AG10803 (cell line): ENCODE data around the gene HINT1.

Experiments
- DNase-seq: peaks from one replicate; pipeline ENCODE4 v3.0.0; 2010; ENCODE audit warnings: low read depth
- H3K4me3 ChIP-seq: 2 replicates; pipeline ENCODE4 v1.5.1; 2011; ENCODE audit warnings: mild to moderate bottlenecking, low read length, control low read depth
- CTCF ChIP-seq: conservative IDR thresholded peaks from 2 replicates; pipeline ENCODE4 v1.5.1; 2011; ENCODE audit warnings: mild to moderate bottlenecking, low read length, control low read depth, inconsistent platforms

Gene HINT1

DNA sequence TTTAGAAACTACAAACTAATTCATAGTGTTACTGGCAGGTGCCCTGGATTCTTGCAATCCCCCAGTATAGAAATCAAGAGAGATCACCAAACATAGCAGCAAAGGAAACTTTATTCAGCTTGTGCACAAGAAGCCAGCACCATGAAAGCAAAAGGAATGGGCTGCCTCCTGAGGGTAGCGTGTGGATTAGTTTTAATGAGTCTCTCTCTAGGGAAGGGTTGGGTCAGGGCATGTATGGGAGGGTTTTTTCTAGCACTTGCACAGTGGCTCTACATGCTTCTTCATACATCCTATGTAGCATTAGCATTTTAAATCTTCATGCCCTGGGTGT is 44.1 kb upstream of the HINT1 start:
- no peak overlapping the region for H3K4me3 ChIP-seq
- TF ChIP-seq CTCF, result no peak
- DNase-seq, result no peak

DNA sequence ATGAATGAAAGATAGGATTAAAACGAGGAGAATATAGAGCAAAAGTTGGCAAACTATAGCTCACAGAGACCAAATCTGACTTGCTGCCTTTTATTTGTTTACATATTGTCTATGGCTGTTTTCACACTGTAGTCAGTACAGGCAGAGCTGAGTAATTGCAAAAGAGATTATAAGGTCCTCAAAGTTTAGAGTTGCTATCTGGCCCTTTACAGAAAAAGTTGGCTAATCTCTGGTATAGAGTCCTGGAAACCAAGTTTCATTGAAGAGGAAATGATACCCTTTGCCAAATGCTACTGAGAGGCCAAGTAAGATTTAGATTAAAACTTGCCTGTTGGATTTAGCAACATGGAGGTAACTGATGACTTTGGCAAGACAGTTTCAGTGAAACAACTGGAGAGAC is 41.7 kb upstream of the HINT1 start:
- TF ChIP-seq CTCF, result no peak
- H3K4me3 ChIP-seq, result no peak overlapping the region

GRCh38 chr5:131206061-131206460 is 41.0 kb upstream of the HINT1 start:
- no peak overlapping the region for H3K4me3 ChIP-seq
- no peak for DNase-seq
- no peak for TF ChIP-seq CTCF

More for the DNA sequence above, 41.7 kb upstream of the HINT1 start:
- DNase-seq, result no peak

- H3K4me3 ChIP-seq, result no peak overlapping the region
- DNase-seq, result no peak
- TF ChIP-seq CTCF, result no peak
Observed at GRCh38 chr5:131204964-131205363, 39.9 kb upstream of the HINT1 start.

GRCh38 chr5:131200560-131200959 is 35.5 kb upstream of the HINT1 start:
- DNase-seq, result no peak
- no peak for TF ChIP-seq CTCF
- H3K4me3 ChIP-seq, result no peak overlapping the region

DNA sequence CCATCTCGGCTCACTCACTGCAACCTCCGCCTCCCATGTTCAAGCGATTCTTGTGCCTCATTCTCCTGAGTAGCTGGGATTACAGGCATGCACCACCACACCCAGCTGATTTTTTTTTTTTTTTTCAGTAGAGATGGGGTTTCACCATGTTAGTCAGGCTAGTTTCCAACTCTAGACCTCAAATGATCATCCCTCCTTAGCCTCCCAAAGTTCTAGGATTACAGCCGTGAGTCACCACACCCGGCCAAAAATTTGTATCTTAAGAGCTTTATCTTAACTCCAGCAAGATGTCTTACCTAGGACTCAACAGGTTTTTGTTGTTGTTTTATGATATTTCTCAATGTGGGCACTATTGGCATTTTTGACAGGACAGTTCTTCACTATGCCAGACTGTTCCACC is 33.6 kb upstream of the HINT1 start:
- no peak overlapping the region for H3K4me3 ChIP-seq
- DNase-seq, result peak; percentile 25
- TF ChIP-seq CTCF, result no peak

DNA sequence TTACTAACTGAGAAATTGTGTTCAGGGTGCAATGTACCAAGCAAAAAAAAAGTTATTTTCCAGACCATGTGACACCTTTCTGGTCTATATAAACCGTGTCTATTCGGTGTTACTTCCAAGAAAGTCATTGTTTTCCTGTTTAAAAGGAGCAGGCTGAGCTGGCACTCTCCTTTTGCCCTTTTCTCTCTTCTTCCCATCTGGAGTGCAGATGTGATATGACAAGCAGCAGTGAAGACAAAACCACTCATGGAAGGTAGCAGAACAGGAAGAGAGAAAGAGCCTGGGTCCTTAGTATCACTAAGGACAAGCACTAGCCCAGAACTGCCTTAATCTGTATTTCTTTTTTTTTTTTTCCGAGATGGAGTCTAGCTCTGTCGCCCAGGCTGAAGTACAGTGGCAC is 31.3 kb upstream of the HINT1 start:
- no peak for TF ChIP-seq CTCF
- H3K4me3 ChIP-seq, result no peak overlapping the region
- DNase-seq, result peak; percentile 72
